Measurements from ENCODE around the gene EEFSEC. TPM values are rescaled to one million over a fixed set of nuclear protein-coding genes. Genes with fewer than 3 reads are reported as not detected.
A peak's percentile ranks its signal among the peaks of the same experiment; 100 is the strongest.

EEFSEC gene
- total and polyA plus RNA-seq, 2 of the 8 experiments (the other 6 are each of a cell fraction or from before 2014, with no cell fraction given) = 13.1 to 19.8 TPM

GRCh38 chr3:128193168-128193567 lies 39.9 kb downstream of the EEFSEC start:
- no peaks in the 10 kb centered on the region for H3K36me3 ChIP-seq (ENCODE audit: control insufficient read depth in 2 of 4, insufficient read depth in 4 of 4, low read length in 3 of 4)
- no peak overlapping the region for H2BK20ac ChIP-seq (ENCODE audit: low read length)
- no peak overlapping the region for H4K5ac ChIP-seq (ENCODE audit: insufficient read length, low read depth, low read length)
- no peaks in the 10 kb centered on the region for H3K27me3 ChIP-seq (replicated peaks in 1 of 4; ENCODE audit: control insufficient read depth in 3 of 4, extremely low read depth in 1 of 4, insufficient read depth in 3 of 4, low read length in 3 of 4)
- H3K9me3 ChIP-seq (ENCODE audit: insufficient read depth in 2 of 2, low read depth in 1 of 2, low read length in 1 of 2) = no peaks in the 10 kb centered on the region
- H3K18ac ChIP-seq (ENCODE audit: extremely low read depth, low read length) = no peak overlapping the region
- no peak overlapping the region for H3K27ac ChIP-seq (ENCODE audit: low read depth, low read length)
- no peak overlapping the region for H4K8ac ChIP-seq (ENCODE audit: extremely low read depth, insufficient read depth, low read length)
- H3K4me1 ChIP-seq (replicated peaks in 1 of 4; ENCODE audit: control insufficient read depth in 3 of 4, insufficient read depth in 4 of 4, low read length in 3 of 4) = peaks cover 2 to 9% (median 5%) of the 10 kb centered on the region in 4 experiments
- H3K9ac ChIP-seq (replicated peaks in 1 of 4; ENCODE audit: extremely low read depth in 1 of 4, low read depth in 3 of 4, low read length in 3 of 4) = no peak overlapping the region
- no peak overlapping the region for H3K56ac ChIP-seq (replicated peaks; ENCODE audit: insufficient read length, low read depth, low read length)
- no peak overlapping the region for H3K4me2 ChIP-seq (ENCODE audit: insufficient read depth in 1 of 2, low read depth in 2 of 2, low read length in 2 of 2)
- no peak overlapping the region for H2AK5ac ChIP-seq (ENCODE audit: low read depth, low read length)
- WGBS, 2 experiments (ENCODE audit: extremely low coverage in 1 of 2, insufficient coverage in 1 of 2, insufficient read length in 1 of 2, insufficient replicate concordance in 2 of 2, low coverage in 1 of 2, low lambda C conversion rate in 2 of 2, missing lambda C conversion rate in 1 of 2) = 93% methylated on average over 2 of the region's 2 CpGs; no CpG with 5 or more reads in 1 of the 2 experiments
- H3K23me2 ChIP-seq (ENCODE audit: low read depth, low read length) = peaks cover 2% of the 10 kb centered on the region; the same call in 1 of the 2 replicates
- CTCF ChIA-PET (ENCODE audit: partially characterized antibody) = interaction anchor here (0.6 to 2.2 kb wide), 3 partner anchors 16 to 33 kb away, joined by 3 to 11 read pairs (median 4); no protein-coding TSS in a partner anchor
- no peak overlapping the region for H2BK5ac ChIP-seq (ENCODE audit: low read depth, low read length)
- no peak overlapping the region for H3K4ac ChIP-seq (replicated peaks; ENCODE audit: insufficient read length, low read depth, low read length)
- H2AFZ ChIP-seq (ENCODE audit: low read length) = no peak overlapping the region
- H4K91ac ChIP-seq (replicated peaks; ENCODE audit: insufficient read length, low read length) = no peak overlapping the region
- H2BK12ac ChIP-seq (ENCODE audit: low read depth, low read length) = no peak overlapping the region
- no peak overlapping the region for H2BK120ac ChIP-seq (replicated peaks; ENCODE audit: low read depth, low read length)
- H2BK15ac ChIP-seq (ENCODE audit: low read length) = 0 out of 2 replicates have a peak overlapping the region, but pooled peaks have one; percentile 46
- POLR2A ChIA-PET (ENCODE audit: partially characterized antibody) = no interaction called here
- no peaks in the 10 kb centered on the region for H4K20me1 ChIP-seq (replicated peaks in 1 of 2; ENCODE audit: control insufficient read depth in 1 of 2, insufficient read depth in 2 of 2, low read length in 2 of 2)
- DNase-seq (ENCODE audit: low read depth in 1 of 2, low spot score in 2 of 2) = no peak
- FAIRE-seq = no peak
- no peak overlapping the region for H3K23ac ChIP-seq (ENCODE audit: insufficient read length)
- no peak overlapping the region for H3K4me3 ChIP-seq (ENCODE audit: extremely low read depth in 1 of 4, insufficient read depth in 2 of 4, low read depth in 3 of 4, low read length in 4 of 4)
- H3K79me2 ChIP-seq (ENCODE audit: control insufficient read depth in 1 of 2, insufficient read depth in 2 of 2, low read length in 2 of 2) = no peaks in the 10 kb centered on the region
- H3K79me1 ChIP-seq (ENCODE audit: low read depth, low read length) = no peaks in the 10 kb centered on the region; the same call in 1 of the 2 replicates
- no peak overlapping the region for H3K14ac ChIP-seq (ENCODE audit: insufficient read length)
- no peak for TF ChIP-seq BCL11A (IDR thresholded peaks at IDR 0.05; ENCODE audit: low read depth in 2 of 2, low read length in 2 of 2)
- TF ChIP-seq CEBPB (IDR thresholded peaks at IDR 0.05; ENCODE audit: low read depth, low read length) = no peak
- no peak for TF ChIP-seq JUN (IDR thresholded peaks at IDR 0.05; ENCODE audit: low read depth, low read length)
- no peak for TF ChIP-seq CBX5 (IDR thresholded peaks at IDR 0.05; ENCODE audit: low read depth, low read length)
- TF ChIP-seq RAD21 (IDR thresholded peaks at IDR 0.05 in 1 of 2, conservative IDR thresholded peaks at IDR 0.05 in 1 of 2; ENCODE audit: low read depth in 2 of 2, low read length in 2 of 2) = no peak
- TF ChIP-seq EP300 (IDR thresholded peaks at IDR 0.05; ENCODE audit: borderline replicate concordance in 1 of 2, low read depth in 2 of 2, low read length in 2 of 2) = no peak
- TF ChIP-seq ZNF274 (IDR thresholded peaks at IDR 0.05; ENCODE audit: borderline replicate concordance, extremely low read depth, low read length) = no peak
- TF ChIP-seq CHD1 (IDR thresholded peaks at IDR 0.05; ENCODE audit: low read depth, low read length) = no peak
- TF ChIP-seq TAF7 (optimal IDR thresholded peaks at IDR 0.05; ENCODE audit: borderline replicate concordance, low read depth, low read length) = no peak
- TF ChIP-seq PHF8 (conservative IDR thresholded peaks at IDR 0.05; ENCODE audit: low read depth, low read length) = no peak
- no peak for TF ChIP-seq NRF1 (IDR thresholded peaks at IDR 0.05; ENCODE audit: low read depth, low read length)
- TF ChIP-seq, protein P1, sequence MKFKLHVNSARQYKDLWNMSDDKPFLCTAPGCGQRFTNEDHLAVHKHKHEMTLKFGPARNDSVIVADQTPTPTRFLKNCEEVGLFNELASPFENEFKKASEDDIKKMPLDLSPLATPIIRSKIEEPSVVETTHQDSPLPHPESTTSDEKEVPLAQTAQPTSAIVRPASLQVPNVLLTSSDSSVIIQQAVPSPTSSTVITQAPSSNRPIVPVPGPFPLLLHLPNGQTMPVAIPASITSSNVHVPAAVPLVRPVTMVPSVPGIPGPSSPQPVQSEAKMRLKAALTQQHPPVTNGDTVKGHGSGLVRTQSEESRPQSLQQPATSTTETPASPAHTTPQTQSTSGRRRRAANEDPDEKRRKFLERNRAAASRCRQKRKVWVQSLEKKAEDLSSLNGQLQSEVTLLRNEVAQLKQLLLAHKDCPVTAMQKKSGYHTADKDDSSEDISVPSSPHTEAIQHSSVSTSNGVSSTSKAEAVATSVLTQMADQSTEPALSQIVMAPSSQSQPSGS (IDR thresholded peaks at IDR 0.05; ENCODE audit: low read length) = no peak
